ENCODE data around the gene TSEN34. TPM values are rescaled to one million over a fixed set of nuclear protein-coding genes. Genes with fewer than 3 reads are reported as not detected.

The TSEN34 gene
- total and polyA plus RNA-seq, 3 experiments from 2014 or later, result 22.4 to 38.2 (median 24.6) TPM

GRCh38 chr19:54156953-54157352 lies 34.2 kb upstream of the TSEN34 start:
- Histone ChIP-seq H3K36me3 (ENCODE audit: insufficient read depth, low read length) (peaks cover 44% of the 10 kb centered on the region), H3K27ac (ENCODE audit: low read depth, low read length) (no peak overlapping the region), H3K27me3 (ENCODE audit: insufficient read depth, low read length, poor library complexity, severe bottlenecking) (no peaks in the 10 kb centered on the region), H3K4me1 (ENCODE audit: insufficient read depth, low read length) (peaks cover 69% of the 10 kb centered on the region), H3K9me3 (ENCODE audit: low read length) (no peaks in the 10 kb centered on the region), H3K4me3 (ENCODE audit: low read length) (no peak overlapping the region)
- Mint-ChIP-seq H3K4me3 (peak overlapping the region; percentile 17 to 81 (median 42)), H3K27ac (peak overlapping the region in 7 of 8 donors; percentile 25 to 75 (median 56)), H3K36me3 (peaks cover 9 to 75% (median 15%) of the 10 kb centered on the region in 3 donors), H3K9me3 (no peaks in the 10 kb centered on the region), H3K4me1 (peaks cover 51 to 66% (median 57%) of the 10 kb centered on the region in 3 donors), H3K27me3 (peaks cover 0 to 3% of the 10 kb centered on the region in 2 donors)
- no peak for DNase-seq
- POLR2A ChIA-PET, result no interaction called here
- CTCF ChIA-PET, result interaction anchor here (1.8 kb wide), 1 partner anchor 16 kb away, joined by 4 read pairs; the partner anchor contains the start of gene TMC4

GRCh38 chr19:54158812-54159351 lies 32.2 kb upstream of the TSEN34 start:
- Mint-ChIP-seq H3K27ac (peak overlapping the region; percentile 92 to 100 (median 99)), H3K4me1 (peaks cover 57 to 77% (median 74%) of the 10 kb centered on the region in 3 donors), H3K4me3 (peak overlapping the region; percentile 89 to 100 (median 99)), H3K9me3 (no peaks in the 10 kb centered on the region), H3K27me3 (peaks cover 4 to 6% of the 10 kb centered on the region in 2 donors), H3K36me3 (peaks cover 9 to 58% (median 15%) of the 10 kb centered on the region in 3 donors)
- peak overlapping the region; percentile 83 for H3K4me3 ChIP-seq (ENCODE audit: low read length)
- peaks cover 75% of the 10 kb centered on the region for H3K4me1 ChIP-seq (ENCODE audit: insufficient read depth, low read length)
- ChIA-PET POLR2A (interaction anchor here (1.1 to 3.6 kb wide), 6 partner anchors 22 to 303 kb away, joined by 3 to 54 read pairs (median 11); partner anchors contain the start of genes CNOT3, MBOAT7, PRPF31 and RPS9), CTCF (interaction anchor here (0.8 to 2.9 kb wide), 6 partner anchors 10 to 43 kb away, joined by 3 to 17 read pairs (median 4); partner anchors contain the start of genes CNOT3, MBOAT7, PRPF31 and TFPT)
- H3K9me3 ChIP-seq (ENCODE audit: low read length), result no peaks in the 10 kb centered on the region
- peak overlapping the region; percentile 85 for H3K27ac ChIP-seq (ENCODE audit: low read depth, low read length)
- peaks cover 27% of the 10 kb centered on the region for H3K36me3 ChIP-seq (ENCODE audit: insufficient read depth, low read length)
- no peak for DNase-seq
- H3K27me3 ChIP-seq (ENCODE audit: insufficient read depth, low read length, poor library complexity, severe bottlenecking), result no peaks in the 10 kb centered on the region

- H3K36me3 ChIP-seq (ENCODE audit: insufficient read depth, low read length), result peaks cover 20% of the 10 kb centered on the region
- peak within 1 kb of the TSS; percentile 85 for H3K27ac ChIP-seq (ENCODE audit: low read depth, low read length)
- peaks cover 75% of the 10 kb centered on the region for H3K4me1 ChIP-seq (ENCODE audit: insufficient read depth, low read length)
- peak; percentile 96 to 100 (median 99) for DNase-seq
- peaks cover 57 to 76% (median 73%) of the 10 kb centered on the region in 3 donors for H3K4me1 Mint-ChIP-seq
- peaks cover 4 to 6% of the 10 kb centered on the region in 2 donors for H3K27me3 Mint-ChIP-seq
- no peaks in the 10 kb centered on the region for H3K9me3 Mint-ChIP-seq
- H3K27ac Mint-ChIP-seq, result peak within 1 kb of the TSS; percentile 92 to 100 (median 99)
- no peaks in the 10 kb centered on the region for H3K9me3 ChIP-seq (ENCODE audit: low read length)
- peak within 1 kb of the TSS; percentile 93 for H3K4me3 ChIP-seq (ENCODE audit: low read length)
- no peaks in the 10 kb centered on the region for H3K27me3 ChIP-seq (ENCODE audit: insufficient read depth, low read length, poor library complexity, severe bottlenecking)
- ChIA-PET POLR2A (interaction anchor here (1.1 to 3.6 kb wide), 6 partner anchors 22 to 302 kb away, joined by 3 to 54 read pairs (median 11); partner anchors contain the start of genes CNOT3, MBOAT7, PRPF31 and RPS9), CTCF (interaction anchor here (0.8 to 2.9 kb wide), 7 partner anchors 9 to 44 kb away, joined by 3 to 17 read pairs (median 3); partner anchors contain the start of genes CNOT3, MBOAT7, PRPF31 and TFPT)
- H3K4me3 Mint-ChIP-seq, result peak within 1 kb of the TSS; percentile 89 to 100 (median 99)
- peaks cover 5 to 51% (median 10%) of the 10 kb centered on the region in 3 donors for H3K36me3 Mint-ChIP-seq
Observed at GRCh38 chr19:54159352-54160181, 31.5 kb upstream of the TSEN34 start, which contains the start of gene LENG1. LENG1 (minus strand) TSS chr19:54159721; CDS start chr19:54159695, 26 bp downstream.

- Histone ChIP-seq H3K27me3 (ENCODE audit: insufficient read depth, low read length, poor library complexity, severe bottlenecking) (no peaks in the 10 kb centered on the region), H3K4me3 (ENCODE audit: low read length) (peak overlapping the region; percentile 93), H3K9me3 (ENCODE audit: low read length) (no peaks in the 10 kb centered on the region), H3K36me3 (ENCODE audit: insufficient read depth, low read length) (peaks cover 15% of the 10 kb centered on the region), H3K4me1 (ENCODE audit: insufficient read depth, low read length) (peaks cover 68% of the 10 kb centered on the region), H3K27ac (ENCODE audit: low read depth, low read length) (peak overlapping the region; percentile 84)
- no peak for DNase-seq
- Mint-ChIP-seq H3K4me1 (peaks cover 52 to 74% (median 71%) of the 10 kb centered on the region in 3 donors), H3K27ac (peak overlapping the region; percentile 85 to 100 (median 99)), H3K36me3 (peaks cover 0 to 44% (median 5%) of the 10 kb centered on the region in 3 donors), H3K27me3 (peaks cover 4 to 7% of the 10 kb centered on the region in 2 donors), H3K9me3 (no peaks in the 10 kb centered on the region), H3K4me3 (peak overlapping the region; percentile 89 to 100 (median 99))
- ChIA-PET POLR2A (interaction anchor here (0.6 to 3.6 kb wide), 6 partner anchors 23 to 50 kb away, joined by 4 to 54 read pairs (median 12); partner anchors contain the start of genes CNOT3, MBOAT7, PRPF31 and RPS9), CTCF (interaction anchor here (0.8 to 2.9 kb wide), 5 partner anchors 8 to 72 kb away, joined by 3 to 17 read pairs (median 3); partner anchors contain the start of genes CNOT3 and MBOAT7)
Observed at GRCh38 chr19:54160182-54160811, 30.8 kb upstream of the TSEN34 start.

- H3K36me3 Mint-ChIP-seq, result peaks cover 0 to 41% (median 5%) of the 10 kb centered on the region in 3 donors
- peaks cover 14% of the 10 kb centered on the region for H3K36me3 ChIP-seq (ENCODE audit: insufficient read depth, low read length)
- peak overlapping the region; percentile 84 for H3K27ac ChIP-seq (ENCODE audit: low read depth, low read length)
- H3K4me3 ChIP-seq (ENCODE audit: low read length), result peak overlapping the region; percentile 93
- H3K9me3 Mint-ChIP-seq, result no peaks in the 10 kb centered on the region
- peaks cover 63% of the 10 kb centered on the region for H3K4me1 ChIP-seq (ENCODE audit: insufficient read depth, low read length)
- peaks cover 4 to 9% of the 10 kb centered on the region in 2 donors for H3K27me3 Mint-ChIP-seq
- ChIA-PET POLR2A (interaction anchor here (0.6 to 3.6 kb wide), 3 partner anchors 24 to 40 kb away, joined by 6 to 54 read pairs (median 49); partner anchors contain the start of genes CNOT3, MBOAT7, RPS9 and TSEN34), CTCF (interaction anchor here (0.8 to 2.1 kb wide), 2 partner anchors 24 to 72 kb away, joined by 3 to 7 read pairs; partner anchors contain the start of gene CNOT3)
- peaks cover 52 to 71% (median 70%) of the 10 kb centered on the region in 3 donors for H3K4me1 Mint-ChIP-seq
- H3K27ac Mint-ChIP-seq, result peak overlapping the region; percentile 92 to 100 (median 99)
- peak overlapping the region in 6 of 7 donors; percentile 95 to 100 (median 99) for H3K4me3 Mint-ChIP-seq
- no peak for DNase-seq
- no peaks in the 10 kb centered on the region for H3K27me3 ChIP-seq (ENCODE audit: insufficient read depth, low read length, poor library complexity, severe bottlenecking)
- no peaks in the 10 kb centered on the region for H3K9me3 ChIP-seq (ENCODE audit: low read length)
Observed at GRCh38 chr19:54160854-54161253, 30.3 kb upstream of the TSEN34 start.

- no peaks in the 10 kb centered on the region for H3K9me3 Mint-ChIP-seq
- H3K4me1 Mint-ChIP-seq, result peaks cover 41 to 61% (median 59%) of the 10 kb centered on the region in 3 donors
- peaks cover 4 to 9% of the 10 kb centered on the region in 2 donors for H3K27me3 Mint-ChIP-seq
- Histone ChIP-seq H3K4me1 (ENCODE audit: insufficient read depth, low read length) (peaks cover 53% of the 10 kb centered on the region), H3K36me3 (ENCODE audit: insufficient read depth, low read length) (no peaks in the 10 kb centered on the region), H3K9me3 (ENCODE audit: low read length) (no peaks in the 10 kb centered on the region), H3K4me3 (ENCODE audit: low read length) (peak overlapping the region; percentile 62), H3K27me3 (ENCODE audit: insufficient read depth, low read length, poor library complexity, severe bottlenecking) (no peaks in the 10 kb centered on the region), H3K27ac (ENCODE audit: low read depth, low read length) (peak overlapping the region; percentile 38)
- CTCF ChIA-PET, result interaction anchor here (3.6 kb wide), 1 partner anchor 27 kb away, joined by 13 read pairs; the partner anchor contains the start of gene MBOAT7
- peaks cover 0 to 27% (median 0%) of the 10 kb centered on the region in 3 donors for H3K36me3 Mint-ChIP-seq
- peak; percentile 68 to 82 (median 70) for DNase-seq
- H3K4me3 Mint-ChIP-seq, result peak overlapping the region; percentile 77 to 93 (median 83)
- POLR2A ChIA-PET, result interaction anchor here (0.9 kb wide), 1 partner anchor 48 kb away, joined by 3 read pairs; no protein-coding TSS in a partner anchor
- peak overlapping the region in 7 of 8 donors; percentile 8 to 90 (median 79) for H3K27ac Mint-ChIP-seq
Observed at GRCh38 chr19:54162241-54162805, 28.8 kb upstream of the TSEN34 start.
